Cardiac muscle cell (in vitro differentiated cells and primary cell): ENCODE data around the gene ACP1. TPM values are rescaled to one million over a fixed set of nuclear protein-coding genes. Genes with fewer than 3 reads are reported as not detected.

Experiments
- DNase-seq, 2 donors: peaks; one replicate each; pipeline versions ENCODE4 v3.0.0 to v3.0.0-alpha.2; 2010 to 2017; ENCODE audit warnings: low read depth in 1 of 2, low spot score in 1 of 2
- H3K27ac ChIP-seq: fragments of 200-600 bp; sonication (generic); 2 replicates; pipeline ENCODE4 v1.5.1; 2016
- H3K27me3 ChIP-seq: fragments of 200-600 bp; sonication (generic); 2 replicates; pipeline ENCODE4 v1.6.0; 2016; ENCODE audit warnings: control low read depth
- H3K36me3 ChIP-seq: fragments of 200-600 bp; sonication (generic); 2 replicates; pipeline ENCODE4 v1.5.1; 2016; ENCODE audit warnings: control low read depth
- H3K4me1 ChIP-seq: fragments of 200-600 bp; sonication (generic); 2 replicates; pipeline ENCODE4 v1.8.1; 2017; ENCODE audit warnings: low read depth, mild to moderate bottlenecking, mixed run types
- H3K4me3 ChIP-seq: fragments of 200-600 bp; sonication (generic); 2 replicates; pipeline ENCODE4 v1.5.1; 2016; ENCODE audit warnings: mild to moderate bottlenecking
- H3K9me3 ChIP-seq: fragments of 200-600 bp; sonication (generic); 2 replicates; pipeline ENCODE4 v1.5.1; 2017; ENCODE audit warnings: low read depth, mild to moderate bottlenecking, control low read depth
- CTCF ChIP-seq: IDR thresholded peaks from 2 replicates; pipeline ENCODE4 v1.5.1; 2012; ENCODE audit warnings: low read depth, mild to moderate bottlenecking, low read length
- polyA plus RNA-seq: library from polyadenylated mRNA; unstranded; fragments of >200 nt; fragmentation: Nextera tagmentation; extraction: Ambion mirVana; gene quantifications from 2 replicates; pipeline ENCODE4 v1.2.1, GENCODE V29; 2016
- total RNA-seq: library from RNA; depleted of rRNA; stranded (reverse); fragments of >200 nt; gene quantifications from 2 replicates; pipeline ENCODE4 v1.2.3, GENCODE V29; 2016

ACP1 gene
- total and polyA plus RNA-seq, 2 experiments from 2014 or later, result 92.8 to 216 TPM

DNA sequence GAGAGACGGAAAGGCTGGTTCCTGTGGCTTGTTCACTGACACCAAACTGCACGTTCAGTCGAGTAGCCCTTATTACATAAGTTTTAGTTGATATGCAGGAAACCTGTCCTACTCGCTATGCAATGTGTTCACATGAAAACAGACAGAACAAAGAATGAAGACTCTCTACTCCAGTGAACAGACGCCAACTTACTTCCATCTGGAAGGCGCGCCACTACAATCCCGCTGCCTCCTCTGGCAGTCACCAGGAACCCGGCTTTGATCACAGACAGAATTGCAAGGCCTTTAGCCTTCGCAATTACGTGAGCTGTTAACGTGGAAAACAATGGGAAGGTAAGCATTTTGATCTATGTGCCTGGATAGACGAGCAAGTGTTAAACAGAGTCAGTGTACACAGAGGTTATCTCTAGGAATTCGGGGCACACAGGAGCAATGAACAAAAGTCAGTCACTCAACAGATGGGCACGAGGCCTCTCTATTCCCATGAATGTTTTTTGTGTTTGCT lies 15.2 kb upstream of the ACP1 start:
- H3K36me3 ChIP-seq, result no peaks in the 10 kb centered on the region
- no peaks in the 10 kb centered on the region for H3K4me1 ChIP-seq
- no peak overlapping the region for H3K27ac ChIP-seq
- TF ChIP-seq CTCF, result no peak
- no peak overlapping the region for H3K4me3 ChIP-seq
- H3K9me3 ChIP-seq, result no peaks in the 10 kb centered on the region
- no peak for DNase-seq
- H3K27me3 ChIP-seq, result no peaks in the 10 kb centered on the region

DNA sequence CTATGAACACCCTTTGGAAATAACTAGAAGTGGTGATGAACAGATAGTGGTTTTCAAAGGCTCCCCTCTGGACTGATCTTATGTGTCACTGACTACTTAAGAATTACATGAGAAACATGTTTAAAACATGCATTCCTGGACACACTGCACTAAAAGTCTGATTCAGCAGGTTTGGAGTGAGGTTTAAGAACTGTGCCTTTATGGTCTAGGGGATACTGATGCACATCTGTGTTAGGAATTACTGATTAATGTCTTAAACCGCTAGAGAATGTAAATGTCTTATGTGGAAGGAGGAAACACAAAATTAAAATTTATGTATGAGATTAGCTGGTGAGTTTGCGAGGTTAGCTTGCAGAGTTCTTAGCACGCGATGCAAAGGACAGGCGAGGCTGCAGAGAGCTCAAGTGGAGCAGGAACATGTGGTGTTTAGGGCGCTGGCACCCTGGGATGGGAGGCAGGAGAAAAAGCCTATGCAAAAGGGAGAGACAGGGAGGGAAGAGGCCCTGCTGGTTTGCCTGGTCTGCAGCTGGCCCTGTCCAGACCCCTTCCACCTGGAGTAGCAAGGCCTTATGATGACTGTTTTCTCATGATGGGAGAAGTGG lies 12.6 kb upstream of the ACP1 start:
- H3K4me3 ChIP-seq, result no peak overlapping the region

DNA sequence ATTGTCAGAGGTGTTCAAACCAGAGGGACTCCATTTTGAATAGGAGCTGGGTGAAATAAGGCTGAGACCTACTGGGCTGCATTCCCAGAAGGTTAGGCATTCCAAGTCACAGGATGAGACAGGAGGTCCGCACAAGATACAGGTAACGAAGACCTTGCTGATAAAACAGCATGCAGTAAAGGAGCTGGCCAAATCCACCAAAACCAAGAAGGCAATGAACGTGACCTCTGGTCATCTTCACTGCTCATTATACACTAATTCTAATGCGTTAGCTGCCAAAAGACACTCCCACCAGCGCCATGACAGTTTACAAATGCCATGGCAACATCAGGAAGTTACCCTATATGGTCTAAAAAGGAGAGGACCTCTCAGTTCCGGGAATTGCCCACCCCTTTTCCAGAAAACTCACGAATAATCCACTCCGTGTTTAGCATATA lies 11.5 kb upstream of the ACP1 start:
- Histone ChIP-seq H3K36me3 (no peaks in the 10 kb centered on the region), H3K9me3 (no peaks in the 10 kb centered on the region), H3K27ac (no peak overlapping the region), H3K4me3 (no peak overlapping the region), H3K4me1 (no peaks in the 10 kb centered on the region), H3K27me3 (no peaks in the 10 kb centered on the region)
- no peak for TF ChIP-seq CTCF
- DNase-seq, result no peak

More for the DNA sequence above, 12.6 kb upstream of the ACP1 start:
- H3K36me3 ChIP-seq, result no peaks in the 10 kb centered on the region
- H3K27me3 ChIP-seq, result no peaks in the 10 kb centered on the region
- H3K9me3 ChIP-seq, result no peaks in the 10 kb centered on the region
- H3K27ac ChIP-seq, result no peak overlapping the region
- TF ChIP-seq CTCF, result no peak
- no peak for DNase-seq
- H3K4me1 ChIP-seq, result no peaks in the 10 kb centered on the region

- no peaks in the 10 kb centered on the region for H3K4me1 ChIP-seq
- no peaks in the 10 kb centered on the region for H3K36me3 ChIP-seq
- DNase-seq, result no peak
- no peaks in the 10 kb centered on the region for H3K27me3 ChIP-seq
- TF ChIP-seq CTCF, result no peak
- no peaks in the 10 kb centered on the region for H3K9me3 ChIP-seq
- H3K4me3 ChIP-seq, result no peak overlapping the region
- H3K27ac ChIP-seq, result no peak overlapping the region
These were observed 10.5 kb upstream of the ACP1 start for GRCh38 chr2:254241-254640.

- no peaks in the 10 kb centered on the region for H3K9me3 ChIP-seq
- no peak overlapping the region for H3K27ac ChIP-seq
- H3K36me3 ChIP-seq, result no peaks in the 10 kb centered on the region
- H3K4me3 ChIP-seq, result no peak overlapping the region
- no peak for TF ChIP-seq CTCF
- no peaks in the 10 kb centered on the region for H3K27me3 ChIP-seq
- DNase-seq, result no peak
- H3K4me1 ChIP-seq, result no peaks in the 10 kb centered on the region
These were observed 9.6 kb upstream of the ACP1 start for GRCh38 chr2:255195-255594.
